ENCODE measurements around the gene CERKL. TPM values are rescaled to one million over a fixed set of nuclear protein-coding genes. Genes with fewer than 3 reads are reported as not detected.

CERKL gene
- total and polyA plus RNA-seq, 2 experiments from 2014 or later, result 0.32 to 0.69 TPM

- no peak overlapping the region for H3K27ac Mint-ChIP-seq
- TF ChIP-seq CTCF (conservative IDR thresholded peaks at IDR 0.05; ENCODE audit: low read depth in 2 of 2), result peak in 1 of 2 experiments; percentile 20; a peak in 1 of 4 replicates
- no peak for TF ChIP-seq ZNF462 (CRISPR knock-in tag; IDR thresholded peaks at IDR 0.05)
- no peak for TF ChIP-seq JUNB (IDR thresholded peaks at IDR 0.05; ENCODE audit: unreplicated experiment)
- TF ChIP-seq ZNF331 (CRISPR knock-in tag; IDR thresholded peaks at IDR 0.05; ENCODE audit: low read depth), result no peak
- Histone ChIP-seq H3K27me3 (ENCODE audit: insufficient read depth) (peaks cover 93% of the 10 kb centered on the region), H3K4me3 (no peak overlapping the region), H3K36me3 (ENCODE audit: insufficient read depth) (no peaks in the 10 kb centered on the region), H3K4me1 (ENCODE audit: insufficient read depth) (peaks cover 28% of the 10 kb centered on the region), H3K4me2 (peak overlapping the region; percentile 95; the same call in 1 of the 2 replicates), H3K79me2 (replicated peaks; ENCODE audit: insufficient read depth) (no peaks in the 10 kb centered on the region), H2AFZ (no peak overlapping the region), H3K9me2 (ENCODE audit: insufficient read depth) (no peaks in the 10 kb centered on the region), H3F3A (replicated peaks; ENCODE audit: low read depth) (0 out of 2 replicates have a peak, but pooled peaks cover 6% of the 10 kb centered on the region), H4K20me1 (replicated peaks; ENCODE audit: insufficient read depth) (no peaks in the 10 kb centered on the region), H3K27ac (ENCODE audit: low read depth) (no peak overlapping the region)
- peaks cover 54% of the 10 kb centered on the region for H3K27me3 Mint-ChIP-seq (ENCODE audit: insufficient read depth, low read depth, poor library complexity)
- no peaks in the 10 kb centered on the region for H3K9me3 Mint-ChIP-seq
- no peak overlapping the region for H3K4me3 Mint-ChIP-seq
- DNase-seq (ENCODE audit: low spot score) (peak; percentile 31), ATAC-seq (peak; percentile 3; the same call in 1 of the 3 replicates)
- H3K36me3 Mint-ChIP-seq (ENCODE audit: low read depth), result no peaks in the 10 kb centered on the region
- H3K4me1 Mint-ChIP-seq, result peaks cover 28% of the 10 kb centered on the region
Measured at GRCh38 chr2:181658444-181658843, 1.5 kb upstream of the CERKL start.

Data from GM23338 (cell line).